GM19372 (cell line): ENCODE measurements around the gene SLC12A4.
"Not testable (repeated sequence)": the region's sequence is repeated elsewhere in the genome, so short reads cannot be mapped to it uniquely, and the experiment has no call there.

ENCODE experiments used
- ATAC-seq: cut with Tn5 transposase; IDR thresholded peaks from one replicate; pipeline ENCODE4 v1.9.1; 2021; ENCODE audit warnings: mild to moderate bottlenecking, low read depth, moderate library complexity; ENCODE audit not compliant: unreplicated experiment

SLC12A4 gene

GRCh38 chr16:67968400-67969253, at the start of gene SLC12A4:
Gene SLC12A4 (minus strand): TSS chr16:67968637. CDS start chr16:67968553, 84 bp downstream.
- ATAC-seq, result peak; percentile 78

- ATAC-seq, result no peak
These were observed 47.2 kb upstream of the SLC12A4 start, which contains the start of gene DPEP2NB for GRCh38 chr16:68015681-68016080. Gene DPEP2NB (minus strand): TSS chr16:68015911. CDS start chr16:68015770, 141 bp downstream.

GRCh38 chr16:68013440-68013839, 45.0 kb upstream of the SLC12A4 start:
- no peak for ATAC-seq

- not testable (repeated sequence) for ATAC-seq
These were observed 41.4 kb upstream of the SLC12A4 start for GRCh38 chr16:68009872-68010271.

GRCh38 chr16:68009157-68009735, 40.8 kb upstream of the SLC12A4 start:
- no peak for ATAC-seq

GRCh38 chr16:68005786-68006286, 37.4 kb upstream of the SLC12A4 start:
- no peak for ATAC-seq

GRCh38 chr16:68005211-68005610, 36.8 kb upstream of the SLC12A4 start:
- ATAC-seq, result no peak

- no peak for ATAC-seq
These were observed 34.6 kb upstream of the SLC12A4 start for GRCh38 chr16:68003031-68003430.

- ATAC-seq, result no peak
These were observed 32.0 kb upstream of the SLC12A4 start for GRCh38 chr16:68000450-68000849.

- ATAC-seq, result no peak
These were observed 31.5 kb upstream of the SLC12A4 start for GRCh38 chr16:67999985-68000384.

- not testable (repeated sequence) for ATAC-seq
These were observed 30.6 kb upstream of the SLC12A4 start, which contains the start of gene DPEP2 for GRCh38 chr16:67998779-67999688. Gene DPEP2 (minus strand): TSS chr16:67999484. CDS start chr16:67993212, 6,272 bp downstream.

- ATAC-seq, result not testable (repeated sequence)
These were observed 29.9 kb upstream of the SLC12A4 start for GRCh38 chr16:67998231-67998778.

- ATAC-seq, result no peak
These were observed 28.2 kb upstream of the SLC12A4 start for GRCh38 chr16:67996666-67997065.

- ATAC-seq, result no peak
These were observed 27.0 kb upstream of the SLC12A4 start for GRCh38 chr16:67995423-67995822.

GRCh38 chr16:67994040-67994408, 25.6 kb upstream of the SLC12A4 start:
- ATAC-seq, result not testable (repeated sequence)

GRCh38 chr16:67993207-67994039, 25.0 kb upstream of the SLC12A4 start:
- ATAC-seq, result peak; percentile 72

GRCh38 chr16:67992661-67993206, 24.3 kb upstream of the SLC12A4 start:
- no peak for ATAC-seq

GRCh38 chr16:67990018-67990386, 21.6 kb upstream of the SLC12A4 start:
- no peak for ATAC-seq
